Type B pancreatic cell (in vitro differentiated cells): ENCODE results near the gene OR52W1. TPM values are rescaled to one million over a fixed set of nuclear protein-coding genes. Genes with fewer than 3 reads are reported as not detected.

Source experiments
- DNase-seq: peaks from one replicate; pipeline ENCODE4 v3.0.0; 2021; ENCODE audit warnings: mixed read lengths; ENCODE audit not compliant: unreplicated experiment; ENCODE audit errors: extremely low spot score
- H3K27ac Mint-ChIP-seq: 2 replicates; pipeline ENCODE4 v1.8.0; 2021; ENCODE audit warnings: mild to moderate bottlenecking, mixed read lengths
- H3K27me3 Mint-ChIP-seq: 2 replicates; pipeline ENCODE4 v1.8.0; 2021; ENCODE audit warnings: mixed read lengths
- H3K36me3 Mint-ChIP-seq: 2 replicates; pipeline ENCODE4 v1.8.0; 2021; ENCODE audit warnings: mixed read lengths
- H3K4me1 Mint-ChIP-seq: one replicate; pipeline ENCODE4 v1.8.0; 2021; ENCODE audit warnings: mixed read lengths; ENCODE audit not compliant: unreplicated experiment
- H3K4me3 Mint-ChIP-seq: 2 replicates; pipeline ENCODE4 v1.8.0; 2021; ENCODE audit warnings: mild to moderate bottlenecking, mixed read lengths
- H3K9me3 Mint-ChIP-seq: 2 replicates; pipeline ENCODE4 v1.8.0; 2021; ENCODE audit warnings: mixed read lengths
- CTCF ChIP-seq: fragments of 200-600 bp; sonication (generic); conservative IDR thresholded peaks from 2 replicates; pipeline ENCODE4 v1.5.0; 2021; ENCODE audit warnings: antibody characterized with exemption, mild to moderate bottlenecking
- total RNA-seq: library from RNA; stranded (reverse); gene quantifications from 2 replicates; pipeline ENCODE4 v1.2.1, GENCODE V29; 2021; ENCODE audit warnings: low replicate concordance

Gene OR52W1
- total RNA-seq, 1 donor from 2014 or later, result not detected

GRCh38 chr11:6228520-6228919 lies 29.5 kb downstream of the OR52W1 start:
- Mint-ChIP-seq H3K27ac (no peak overlapping the region), H3K36me3 (peaks cover 5% of the 10 kb centered on the region), H3K27me3 (no peaks in the 10 kb centered on the region), H3K4me1 (peaks cover 5% of the 10 kb centered on the region), H3K9me3 (peaks cover 5% of the 10 kb centered on the region), H3K4me3 (no peak overlapping the region)
- no peak for DNase-seq
- TF ChIP-seq CTCF, result no peak

GRCh38 chr11:6229911-6230310 lies 30.9 kb downstream of the OR52W1 start:
- peaks cover 8% of the 10 kb centered on the region for H3K36me3 Mint-ChIP-seq
- peaks cover 12% of the 10 kb centered on the region for H3K4me1 Mint-ChIP-seq

GRCh38 chr11:6232899-6233298 lies 33.9 kb downstream of the OR52W1 start:
- Mint-ChIP-seq H3K4me1 (peaks cover 16% of the 10 kb centered on the region), H3K27me3 (no peaks in the 10 kb centered on the region), H3K27ac (peak overlapping the region; percentile 76), H3K4me3 (peak overlapping the region; percentile 74), H3K9me3 (no peaks in the 10 kb centered on the region), H3K36me3 (peaks cover 3% of the 10 kb centered on the region)
- no peak for DNase-seq
- no peak for TF ChIP-seq CTCF

More at GRCh38 chr11:6229911-6230310, 30.9 kb downstream of the OR52W1 start:
- DNase-seq, result no peak
- Mint-ChIP-seq H3K27me3 (no peaks in the 10 kb centered on the region), H3K27ac (no peak overlapping the region), H3K4me3 (no peak overlapping the region), H3K9me3 (peaks cover 5% of the 10 kb centered on the region)
- no peak for TF ChIP-seq CTCF

GRCh38 chr11:6233984-6234386 lies 35.0 kb downstream of the OR52W1 start:
- H3K36me3 Mint-ChIP-seq, result peaks cover 3% of the 10 kb centered on the region
- H3K9me3 Mint-ChIP-seq, result no peaks in the 10 kb centered on the region
- peak overlapping the region; percentile 99 for H3K27ac Mint-ChIP-seq
- DNase-seq, result no peak
- H3K27me3 Mint-ChIP-seq, result no peaks in the 10 kb centered on the region
- no peak for TF ChIP-seq CTCF
- H3K4me1 Mint-ChIP-seq, result peaks cover 16% of the 10 kb centered on the region
- H3K4me3 Mint-ChIP-seq, result peak overlapping the region; percentile 100

GRCh38 chr11:6234387-6235107 lies 35.5 kb downstream of the OR52W1 start, which contains the start of gene FHIP1B:
Gene FHIP1B, minus strand, starts transcription at chr11:6234636. Its CDS starts 10,120 bp downstream, at chr11:6224516.
- Mint-ChIP-seq H3K27ac (peak within 1 kb of the TSS; percentile 99), H3K27me3 (no peaks in the 10 kb centered on the region), H3K4me1 (peaks cover 11% of the 10 kb centered on the region), H3K4me3 (peak within 1 kb of the TSS; percentile 100), H3K36me3 (peaks cover 3% of the 10 kb centered on the region), H3K9me3 (no peaks in the 10 kb centered on the region)
- peak; percentile 99 for DNase-seq
- no peak for TF ChIP-seq CTCF
